Fibroblast of pulmonary artery (primary cell): Measurements from ENCODE around the gene PTGES2.

Experiments
- DNase-seq: peaks from one replicate; pipeline ENCODE4 v3.0.0-alpha.2; 2010; ENCODE audit warnings: low read depth
- H3K4me3 ChIP-seq: replicated peaks from 2 replicates; pipeline ENCODE4 v1.5.1; 2011; ENCODE audit warnings: low read depth, mild to moderate bottlenecking, control low read depth, low read length, moderate library complexity
- CTCF ChIP-seq: IDR thresholded peaks from 2 replicates; pipeline ENCODE4 v1.5.1; 2011; ENCODE audit warnings: mild to moderate bottlenecking, control low read depth, low read length, inconsistent platforms; ENCODE audit errors: missing control alignments

PTGES2 gene

GRCh38 chr9:128127568-128127989 lies at the start of gene PTGES2:
PTGES2 (minus strand) TSS chr9:128127729; CDS start chr9:128127717, 12 bp downstream.
- peak; percentile 86 for DNase-seq
- TF ChIP-seq CTCF = no peak
- peak within 1 kb of the TSS; percentile 93 for H3K4me3 ChIP-seq

- no peak for DNase-seq
- no peak overlapping the region for H3K4me3 ChIP-seq
- TF ChIP-seq CTCF = no peak
Observed at GRCh38 chr9:128175726-128176125, 48.2 kb upstream of the PTGES2 start.

GRCh38 chr9:128175102-128175563 lies 47.6 kb upstream of the PTGES2 start:
- peak; percentile 39 for DNase-seq
- no peak for TF ChIP-seq CTCF

GRCh38 chr9:128174062-128174461 lies 46.5 kb upstream of the PTGES2 start:
- no peak for DNase-seq

More at GRCh38 chr9:128175102-128175563, 47.6 kb upstream of the PTGES2 start:
- no peak overlapping the region for H3K4me3 ChIP-seq

GRCh38 chr9:128169925-128170324 lies 42.4 kb upstream of the PTGES2 start:
- TF ChIP-seq CTCF = no peak
- no peak for DNase-seq
- no peak overlapping the region for H3K4me3 ChIP-seq

More at GRCh38 chr9:128174062-128174461, 46.5 kb upstream of the PTGES2 start:
- no peak overlapping the region for H3K4me3 ChIP-seq
- no peak for TF ChIP-seq CTCF

- DNase-seq = no peak
- no peak overlapping the region for H3K4me3 ChIP-seq
- TF ChIP-seq CTCF = no peak
Observed at GRCh38 chr9:128169492-128169891, 42.0 kb upstream of the PTGES2 start.

- no peak overlapping the region for H3K4me3 ChIP-seq
- DNase-seq = no peak
- TF ChIP-seq CTCF = no peak
Observed at GRCh38 chr9:128168731-128169308, 41.3 kb upstream of the PTGES2 start.
